ENCODE data around the gene ABR.

The ABR gene

GRCh38 chr17:1072551-1072961 is 107.2 kb downstream of the ABR start:
- DNase-seq (ENCODE audit: low read depth) = no peak
- H3K4me3 ChIP-seq (ENCODE audit: low read depth, low read length) = no peak overlapping the region
- TF ChIP-seq POLR2A (IDR thresholded peaks at IDR 0.05; ENCODE audit: extremely low read depth, insufficient read length) (no peak), MAX (IDR thresholded peaks at IDR 0.05; ENCODE audit: low read depth, low read length) (no peak), CTCF (IDR thresholded peaks at IDR 0.05; ENCODE audit: low read depth, low read length) (no peak), MYC (IDR thresholded peaks at IDR 0.05; ENCODE audit: low read depth, low read length) (no peak)

GRCh38 chr17:1071103-1071825 is 108.5 kb downstream of the ABR start:
- no peak for DNase-seq (ENCODE audit: low read depth)
- TF ChIP-seq MAX (IDR thresholded peaks at IDR 0.05; ENCODE audit: low read depth, low read length) (no peak), MYC (IDR thresholded peaks at IDR 0.05; ENCODE audit: low read depth, low read length) (no peak), POLR2A (IDR thresholded peaks at IDR 0.05; ENCODE audit: extremely low read depth, insufficient read length) (no peak), CTCF (IDR thresholded peaks at IDR 0.05; ENCODE audit: low read depth, low read length) (no peak)

GRCh38 chr17:1070411-1070810 is 109.4 kb downstream of the ABR start:
- no peak overlapping the region for H3K4me3 ChIP-seq (ENCODE audit: low read depth, low read length)
- DNase-seq (ENCODE audit: low read depth) = no peak
- no peak for TF ChIP-seq POLR2A (IDR thresholded peaks at IDR 0.05; ENCODE audit: extremely low read depth, insufficient read length)
- TF ChIP-seq MAX (IDR thresholded peaks at IDR 0.05; ENCODE audit: low read depth, low read length) = no peak
- TF ChIP-seq MYC (IDR thresholded peaks at IDR 0.05; ENCODE audit: low read depth, low read length) = no peak
- TF ChIP-seq CTCF (IDR thresholded peaks at IDR 0.05; ENCODE audit: low read depth, low read length) = no peak

More at GRCh38 chr17:1071103-1071825, 108.5 kb downstream of the ABR start:
- H3K4me3 ChIP-seq (ENCODE audit: low read depth, low read length) = no peak overlapping the region

- H3K4me3 ChIP-seq (ENCODE audit: low read depth, low read length) = no peak overlapping the region
- no peak for TF ChIP-seq MYC (IDR thresholded peaks at IDR 0.05; ENCODE audit: low read depth, low read length)
- no peak for TF ChIP-seq POLR2A (IDR thresholded peaks at IDR 0.05; ENCODE audit: extremely low read depth, insufficient read length)
- no peak for TF ChIP-seq MAX (IDR thresholded peaks at IDR 0.05; ENCODE audit: low read depth, low read length)
- no peak for TF ChIP-seq CTCF (IDR thresholded peaks at IDR 0.05; ENCODE audit: low read depth, low read length)
- DNase-seq (ENCODE audit: low read depth) = no peak
These were observed 109.9 kb downstream of the ABR start for GRCh38 chr17:1069847-1070246.

- no peak for TF ChIP-seq CTCF (IDR thresholded peaks at IDR 0.05; ENCODE audit: low read depth, low read length)
- TF ChIP-seq MYC (IDR thresholded peaks at IDR 0.05; ENCODE audit: low read depth, low read length) = no peak
- no peak for TF ChIP-seq MAX (IDR thresholded peaks at IDR 0.05; ENCODE audit: low read depth, low read length)
- no peak for TF ChIP-seq POLR2A (IDR thresholded peaks at IDR 0.05; ENCODE audit: extremely low read depth, insufficient read length)
- H3K4me3 ChIP-seq (ENCODE audit: low read depth, low read length) = no peak overlapping the region
- DNase-seq (ENCODE audit: low read depth) = no peak
These were observed 111.4 kb downstream of the ABR start for GRCh38 chr17:1068356-1068755.

Data from NB4 (cell line).